ENCODE measurements around the gene XIRP2. TPM values are rescaled to one million over a fixed set of nuclear protein-coding genes. Genes with fewer than 3 reads are reported as not detected.

Gene XIRP2
- total and polyA plus RNA-seq, 2 of the 8 experiments (the other 6 are each of a cell fraction or from before 2014, with no cell fraction given) = 0.11 TPM; not detected in 1

DNA sequence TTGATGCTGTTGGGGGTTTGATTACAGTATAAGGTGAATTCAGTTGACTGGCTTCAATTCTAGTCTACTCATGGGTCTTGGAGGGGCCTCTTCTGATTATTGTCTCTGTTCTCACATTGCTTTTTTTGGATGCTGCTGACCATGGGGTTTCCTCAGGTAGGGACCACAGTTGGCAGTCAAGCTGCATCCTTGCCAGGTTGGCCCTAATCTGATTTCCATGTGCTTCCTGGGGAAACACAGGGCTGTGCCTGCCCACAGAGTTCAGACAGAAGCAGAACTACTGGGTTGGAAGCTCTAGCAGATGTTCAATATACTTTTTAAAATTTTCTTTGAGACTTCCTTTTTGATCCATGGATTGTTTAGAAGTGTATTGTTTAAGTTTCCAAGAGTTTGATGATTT lies 227.3 kb downstream of the XIRP2 start:
- DNase-seq (ENCODE audit: low read depth in 1 of 2, low spot score in 2 of 2) = no peak
- H3K4me2 ChIP-seq (ENCODE audit: insufficient read depth in 1 of 2, low read depth in 2 of 2, low read length in 2 of 2) = no peak overlapping the region
- no peak overlapping the region for H2AFZ ChIP-seq (ENCODE audit: low read length)
- H2BK20ac ChIP-seq (ENCODE audit: low read length) = no peak overlapping the region
- no peak overlapping the region for H3K27ac ChIP-seq (ENCODE audit: low read depth, low read length)
- no peaks in the 10 kb centered on the region for H3K79me2 ChIP-seq (ENCODE audit: control insufficient read depth in 1 of 2, insufficient read depth in 2 of 2, low read length in 2 of 2)
- H4K91ac ChIP-seq (replicated peaks; ENCODE audit: insufficient read length, low read length) = no peak overlapping the region
- H3K9me3 ChIP-seq (ENCODE audit: insufficient read depth in 2 of 2, low read depth in 1 of 2, low read length in 1 of 2) = no peaks in the 10 kb centered on the region
- H3K56ac ChIP-seq (replicated peaks; ENCODE audit: insufficient read length, low read depth, low read length) = no peak overlapping the region
- no peak overlapping the region for H3K9ac ChIP-seq (replicated peaks in 1 of 4; ENCODE audit: extremely low read depth in 1 of 4, low read depth in 3 of 4, low read length in 3 of 4)
- no peak overlapping the region for H4K8ac ChIP-seq (ENCODE audit: extremely low read depth, insufficient read depth, low read length)
- POLR2A ChIA-PET (ENCODE audit: partially characterized antibody) = no interaction called here
- H4K20me1 ChIP-seq (replicated peaks in 1 of 2; ENCODE audit: control insufficient read depth in 1 of 2, insufficient read depth in 2 of 2, low read length in 2 of 2) = no peaks in the 10 kb centered on the region
- H2BK120ac ChIP-seq (replicated peaks; ENCODE audit: low read depth, low read length) = no peak overlapping the region
- H2BK12ac ChIP-seq (ENCODE audit: low read depth, low read length) = no peak overlapping the region
- H3K23ac ChIP-seq (ENCODE audit: insufficient read length) = no peak overlapping the region
- no peak overlapping the region for H2AK5ac ChIP-seq (ENCODE audit: low read depth, low read length)
- no peak overlapping the region for H3K18ac ChIP-seq (ENCODE audit: extremely low read depth, low read length)
- H3K27me3 ChIP-seq (replicated peaks in 1 of 4; ENCODE audit: control insufficient read depth in 3 of 4, extremely low read depth in 1 of 4, insufficient read depth in 3 of 4, low read length in 3 of 4) = peaks cover 0 to 1% (median 0%) of the 10 kb centered on the region in 4 experiments; a peak in 1 of 7 replicates
- no peak overlapping the region for H2BK5ac ChIP-seq (ENCODE audit: low read depth, low read length)
- H3K79me1 ChIP-seq (ENCODE audit: low read depth, low read length) = no peaks in the 10 kb centered on the region
- CTCF ChIA-PET (ENCODE audit: partially characterized antibody) = no interaction called here
- H2BK15ac ChIP-seq (ENCODE audit: low read length) = no peak overlapping the region
- FAIRE-seq = no peak
- H4K5ac ChIP-seq (ENCODE audit: insufficient read length, low read depth, low read length) = no peak overlapping the region
- no peak overlapping the region for H3K14ac ChIP-seq (ENCODE audit: insufficient read length)
- H3K4ac ChIP-seq (replicated peaks; ENCODE audit: insufficient read length, low read depth, low read length) = no peak overlapping the region
- H3K4me3 ChIP-seq (ENCODE audit: extremely low read depth in 1 of 4, insufficient read depth in 2 of 4, low read depth in 3 of 4, low read length in 4 of 4) = no peak overlapping the region
- H3K23me2 ChIP-seq (ENCODE audit: low read depth, low read length) = no peaks in the 10 kb centered on the region; the same call in 1 of the 2 replicates
- H3K4me1 ChIP-seq (replicated peaks in 1 of 4; ENCODE audit: control insufficient read depth in 3 of 4, insufficient read depth in 4 of 4, low read length in 3 of 4) = no peaks in the 10 kb centered on the region
- no peaks in the 10 kb centered on the region for H3K36me3 ChIP-seq (ENCODE audit: control insufficient read depth in 2 of 4, insufficient read depth in 4 of 4, low read length in 3 of 4)
- no peak for TF ChIP-seq GABPA (IDR thresholded peaks at IDR 0.05; ENCODE audit: borderline replicate concordance, insufficient read depth, low read length)
- no peak for TF ChIP-seq TBP (IDR thresholded peaks at IDR 0.05; ENCODE audit: low read depth, low read length)
- TF ChIP-seq, protein P1, sequence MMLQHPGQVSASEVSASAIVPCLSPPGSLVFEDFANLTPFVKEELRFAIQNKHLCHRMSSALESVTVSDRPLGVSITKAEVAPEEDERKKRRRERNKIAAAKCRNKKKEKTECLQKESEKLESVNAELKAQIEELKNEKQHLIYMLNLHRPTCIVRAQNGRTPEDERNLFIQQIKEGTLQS (IDR thresholded peaks at IDR 0.05; ENCODE audit: insufficient read depth, low read depth, low read length) = no peak
- no peak for TF ChIP-seq RFX5 (IDR thresholded peaks at IDR 0.05; ENCODE audit: borderline replicate concordance, low read depth, low read length)
- no peak for TF ChIP-seq RXRA (IDR thresholded peaks at IDR 0.05; ENCODE audit: insufficient read depth, low read depth, low read length)
- no peak for TF ChIP-seq SP1 (IDR thresholded peaks at IDR 0.05; ENCODE audit: low read depth, low read length)
- TF ChIP-seq, protein P2, sequence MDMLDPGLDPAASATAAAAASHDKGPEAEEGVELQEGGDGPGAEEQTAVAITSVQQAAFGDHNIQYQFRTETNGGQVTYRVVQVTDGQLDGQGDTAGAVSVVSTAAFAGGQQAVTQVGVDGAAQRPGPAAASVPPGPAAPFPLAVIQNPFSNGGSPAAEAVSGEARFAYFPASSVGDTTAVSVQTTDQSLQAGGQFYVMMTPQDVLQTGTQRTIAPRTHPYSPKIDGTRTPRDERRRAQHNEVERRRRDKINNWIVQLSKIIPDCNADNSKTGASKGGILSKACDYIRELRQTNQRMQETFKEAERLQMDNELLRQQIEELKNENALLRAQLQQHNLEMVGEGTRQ (IDR thresholded peaks at IDR 0.05; ENCODE audit: low read length) = no peak
- TF ChIP-seq SP2 (IDR thresholded peaks at IDR 0.05; ENCODE audit: low read length) = no peak
- no peak for TF ChIP-seq RAD21 (IDR thresholded peaks at IDR 0.05 in 1 of 2, conservative IDR thresholded peaks at IDR 0.05 in 1 of 2; ENCODE audit: low read depth in 2 of 2, low read length in 2 of 2)
- no peak for TF ChIP-seq CTBP2 (IDR thresholded peaks at IDR 0.05; ENCODE audit: borderline replicate concordance, insufficient read depth, insufficient read length, low read length)
- no peak for TF ChIP-seq KDM4A (IDR thresholded peaks at IDR 0.05; ENCODE audit: low read depth, low read length, severe bottlenecking)
- no peak for TF ChIP-seq CEBPB (IDR thresholded peaks at IDR 0.05; ENCODE audit: low read depth, low read length)
- no peak for TF ChIP-seq SP4 (IDR thresholded peaks at IDR 0.05; ENCODE audit: low read length)
- TF ChIP-seq KDM1A (IDR thresholded peaks at IDR 0.05; ENCODE audit: borderline replicate concordance, low read length) = no peak

All from H1 (cell line).